CD4-positive, CD25-positive, alpha-beta regulatory T cell (primary cell): ENCODE measurements around the gene DROSHA. TPM values are rescaled to one million over a fixed set of nuclear protein-coding genes. Genes with fewer than 3 reads are reported as not detected.

ENCODE experiments used
- ATAC-seq, 2 donors: fragments of 150-1000 bp; cut with Tn5 transposase; one replicate each; pipeline ENCODE4 v1.10.0; 2021; ENCODE audit warnings: low read depth in 2 of 2, moderate number of reproducible peaks in 2 of 2, moderate library complexity in 1 of 2
- DNase-seq, 3 donors: peaks; one replicate each; pipeline versions ENCODE4 v3.0.0 to v3.0.0-alpha.2; 2012 to 2022; ENCODE audit warnings: mixed read lengths in 1 of 3
- H3K27ac ChIP-seq: one replicate; pipeline ENCODE4 v1.7.0; 2013; ENCODE audit warnings: mild to moderate bottlenecking, low read length; ENCODE audit not compliant: insufficient read depth, poor library complexity, severe bottlenecking
- H3K27me3 ChIP-seq: one replicate; pipeline ENCODE4 v1.7.0; 2013; ENCODE audit warnings: low read length; ENCODE audit not compliant: control insufficient read depth, insufficient read depth
- H3K36me3 ChIP-seq: one replicate; pipeline ENCODE4 v1.7.0; 2013; ENCODE audit warnings: mild to moderate bottlenecking, low read length, moderate library complexity; ENCODE audit not compliant: control insufficient read depth, insufficient read depth
- H3K4me1 ChIP-seq: 2 replicates; pipeline ENCODE4 v1.7.0; 2013; ENCODE audit warnings: mild to moderate bottlenecking, low read length; ENCODE audit not compliant: insufficient read depth, control insufficient read depth, poor library complexity, severe bottlenecking
- H3K4me3 ChIP-seq: one replicate; pipeline ENCODE4 v1.7.0; 2013; ENCODE audit warnings: low read depth, mild to moderate bottlenecking, low read length, moderate library complexity
- H3K9me3 ChIP-seq, 2 experiments: 1 replicate in 1 of 2; 2 replicates in 1 of 2; pipeline ENCODE4 v1.7.0; 2013; ENCODE audit warnings: low read length in 2 of 2, mild to moderate bottlenecking in 1 of 2, moderate library complexity in 1 of 2; ENCODE audit not compliant: control insufficient read depth in 2 of 2
- H3K27ac Mint-ChIP-seq, 3 donors: one replicate each; pipeline ENCODE4 v1.8.0; 2020 to 2022; ENCODE audit warnings: mild to moderate bottlenecking in 3 of 3, mixed read lengths in 3 of 3, moderate library complexity in 2 of 3
- H3K27me3 Mint-ChIP-seq: one replicate; pipeline ENCODE4 v1.8.0; 2022; ENCODE audit warnings: mild to moderate bottlenecking, mixed read lengths
- H3K36me3 Mint-ChIP-seq: one replicate; pipeline ENCODE4 v1.8.0; 2020; ENCODE audit warnings: mixed read lengths
- H3K4me1 Mint-ChIP-seq, 4 donors: one replicate each; pipeline ENCODE4 v1.8.0; 2020 to 2022; ENCODE audit warnings: mixed read lengths in 4 of 4, mild to moderate bottlenecking in 1 of 4
- H3K4me3 Mint-ChIP-seq, 4 donors: one replicate each; pipeline ENCODE4 v1.8.0; 2020 to 2022; ENCODE audit warnings: mild to moderate bottlenecking in 4 of 4, mixed read lengths in 4 of 4, moderate library complexity in 3 of 4
- H3K9me3 Mint-ChIP-seq, 7 donors: one replicate each; pipeline ENCODE4 v1.8.0; 2020 to 2022; ENCODE audit warnings: mixed read lengths in 7 of 7, mild to moderate bottlenecking in 3 of 7, moderate library complexity in 2 of 7
- polyA plus RNA-seq, 4 donors: library from polyadenylated mRNA; unstranded; fragments of 300-500 nt; fragmentation: Illumina TruSeq; gene quantifications; one replicate each; pipeline ENCODE4 v1.2.3, GENCODE V29; 2021
- total RNA-seq: library from RNA; stranded (reverse); gene quantifications from one replicate; pipeline ENCODE4 v1.2.3, GENCODE V29; 2022

DROSHA gene
- total and polyA plus RNA-seq, 5 donors from 2014 or later = 14.2 to 57.6 (median 17.0) TPM

GRCh38 chr5:31479706-31480105 lies 52.2 kb downstream of the DROSHA start:
- no peak for DNase-seq
- no peak overlapping the region for H3K27ac Mint-ChIP-seq
- no peaks in the 10 kb centered on the region for H3K27me3 ChIP-seq
- peaks cover 45% of the 10 kb centered on the region for H3K36me3 ChIP-seq
- H3K4me3 Mint-ChIP-seq = no peak overlapping the region
- no peak overlapping the region for H3K27ac ChIP-seq
- H3K9me3 Mint-ChIP-seq = no peaks in the 10 kb centered on the region
- peaks cover 0 to 6% (median under 1%) of the 10 kb centered on the region in 4 donors for H3K4me1 Mint-ChIP-seq
- no peaks in the 10 kb centered on the region for H3K4me1 ChIP-seq
- no peaks in the 10 kb centered on the region for H3K27me3 Mint-ChIP-seq
- ATAC-seq = no peak
- no peak overlapping the region for H3K4me3 ChIP-seq
- H3K36me3 Mint-ChIP-seq = peaks cover 45% of the 10 kb centered on the region
- no peaks in the 10 kb centered on the region for H3K9me3 ChIP-seq

GRCh38 chr5:31478901-31479300 lies 53.0 kb downstream of the DROSHA start:
- H3K36me3 ChIP-seq = peaks cover 43% of the 10 kb centered on the region

GRCh38 chr5:31477971-31478370 lies 53.9 kb downstream of the DROSHA start:
- Mint-ChIP-seq H3K9me3 (peaks cover 0 to 1% (median 0%) of the 10 kb centered on the region in 7 donors), H3K4me3 (no peak overlapping the region), H3K4me1 (peaks cover 0 to 6% (median 4%) of the 10 kb centered on the region in 4 donors), H3K27ac (no peak overlapping the region), H3K36me3 (peaks cover 39% of the 10 kb centered on the region), H3K27me3 (no peaks in the 10 kb centered on the region)
- Histone ChIP-seq H3K9me3 (no peaks in the 10 kb centered on the region), H3K4me1 (no peaks in the 10 kb centered on the region), H3K36me3 (peaks cover 37% of the 10 kb centered on the region), H3K4me3 (no peak overlapping the region), H3K27ac (no peak overlapping the region), H3K27me3 (no peaks in the 10 kb centered on the region)
- DNase-seq (no peak), ATAC-seq (no peak)

More at GRCh38 chr5:31478901-31479300, 53.0 kb downstream of the DROSHA start:
- peaks cover 0 to 6% (median under 1%) of the 10 kb centered on the region in 4 donors for H3K4me1 Mint-ChIP-seq
- H3K27ac ChIP-seq = no peak overlapping the region
- H3K27me3 ChIP-seq = no peaks in the 10 kb centered on the region
- H3K4me3 Mint-ChIP-seq = no peak overlapping the region
- no peak overlapping the region for H3K4me3 ChIP-seq
- H3K9me3 ChIP-seq = no peaks in the 10 kb centered on the region
- no peak for ATAC-seq
- no peak overlapping the region for H3K27ac Mint-ChIP-seq
- peaks cover 40% of the 10 kb centered on the region for H3K36me3 Mint-ChIP-seq
- H3K9me3 Mint-ChIP-seq = no peaks in the 10 kb centered on the region
- H3K4me1 ChIP-seq = no peaks in the 10 kb centered on the region
- no peak for DNase-seq
- H3K27me3 Mint-ChIP-seq = no peaks in the 10 kb centered on the region

GRCh38 chr5:31477516-31477915 lies 54.4 kb downstream of the DROSHA start:
- DNase-seq = no peak
- no peaks in the 10 kb centered on the region for H3K27me3 Mint-ChIP-seq
- no peaks in the 10 kb centered on the region for H3K27me3 ChIP-seq
- H3K4me3 Mint-ChIP-seq = no peak overlapping the region
- peaks cover 37% of the 10 kb centered on the region for H3K36me3 ChIP-seq
- peaks cover 0 to 6% (median 4%) of the 10 kb centered on the region in 4 donors for H3K4me1 Mint-ChIP-seq
- no peak for ATAC-seq
- H3K9me3 Mint-ChIP-seq = peaks cover 0 to 1% (median 0%) of the 10 kb centered on the region in 7 donors
- H3K9me3 ChIP-seq = no peaks in the 10 kb centered on the region
- H3K4me3 ChIP-seq = no peak overlapping the region
- H3K27ac Mint-ChIP-seq = peak overlapping the region in 1 of 3 donors; percentile 64
- H3K4me1 ChIP-seq = no peaks in the 10 kb centered on the region
- no peak overlapping the region for H3K27ac ChIP-seq
- H3K36me3 Mint-ChIP-seq = peaks cover 43% of the 10 kb centered on the region

GRCh38 chr5:31476738-31477141 lies 55.2 kb downstream of the DROSHA start:
- peaks cover 33% of the 10 kb centered on the region for H3K36me3 ChIP-seq
- ATAC-seq = no peak

GRCh38 chr5:31471916-31472315 lies 60.0 kb downstream of the DROSHA start:
- Histone ChIP-seq H3K9me3 (no peaks in the 10 kb centered on the region), H3K4me1 (no peaks in the 10 kb centered on the region), H3K27ac (no peak overlapping the region), H3K27me3 (no peaks in the 10 kb centered on the region), H3K36me3 (peaks cover 37% of the 10 kb centered on the region), H3K4me3 (no peak overlapping the region)
- Mint-ChIP-seq H3K27me3 (no peaks in the 10 kb centered on the region), H3K4me3 (no peak overlapping the region), H3K36me3 (peaks cover 51% of the 10 kb centered on the region), H3K27ac (no peak overlapping the region), H3K4me1 (peaks cover 0 to 6% (median 2%) of the 10 kb centered on the region in 4 donors), H3K9me3 (peaks cover 0 to 3% (median 0%) of the 10 kb centered on the region in 7 donors)
- ATAC-seq (no peak), DNase-seq (no peak)

More at GRCh38 chr5:31476738-31477141, 55.2 kb downstream of the DROSHA start:
- peaks cover 0 to 6% (median 2%) of the 10 kb centered on the region in 4 donors for H3K4me1 Mint-ChIP-seq
- peaks cover 36% of the 10 kb centered on the region for H3K36me3 Mint-ChIP-seq
- no peak for DNase-seq
- peaks cover 0 to 1% (median 0%) of the 10 kb centered on the region in 7 donors for H3K9me3 Mint-ChIP-seq
- H3K27me3 Mint-ChIP-seq = no peaks in the 10 kb centered on the region
- Histone ChIP-seq H3K27me3 (no peaks in the 10 kb centered on the region), H3K4me3 (no peak overlapping the region), H3K9me3 (no peaks in the 10 kb centered on the region), H3K27ac (no peak overlapping the region), H3K4me1 (no peaks in the 10 kb centered on the region)
- no peak overlapping the region for H3K27ac Mint-ChIP-seq
- H3K4me3 Mint-ChIP-seq = no peak overlapping the region

GRCh38 chr5:31471040-31471439 lies 60.9 kb downstream of the DROSHA start:
- Mint-ChIP-seq H3K36me3 (peaks cover 60% of the 10 kb centered on the region), H3K27ac (no peak overlapping the region)
- no peaks in the 10 kb centered on the region for H3K9me3 ChIP-seq

GRCh38 chr5:31470608-31471007 lies 61.3 kb downstream of the DROSHA start:
- H3K27ac ChIP-seq = no peak overlapping the region
- Mint-ChIP-seq H3K9me3 (peaks cover 0 to 6% (median 3%) of the 10 kb centered on the region in 7 donors), H3K36me3 (peaks cover 64% of the 10 kb centered on the region), H3K27ac (no peak overlapping the region), H3K4me1 (peaks cover 0 to 6% (median 2%) of the 10 kb centered on the region in 4 donors), H3K4me3 (no peak overlapping the region), H3K27me3 (no peaks in the 10 kb centered on the region)
- no peak overlapping the region for H3K4me3 ChIP-seq
- H3K4me1 ChIP-seq = no peaks in the 10 kb centered on the region
- no peaks in the 10 kb centered on the region for H3K27me3 ChIP-seq
- H3K9me3 ChIP-seq = peaks cover 0 to 1% of the 10 kb centered on the region in 2 experiments
- DNase-seq = no peak
- ATAC-seq = no peak
- peaks cover 50% of the 10 kb centered on the region for H3K36me3 ChIP-seq

More at GRCh38 chr5:31471040-31471439, 60.9 kb downstream of the DROSHA start:
- Histone ChIP-seq H3K4me1 (no peaks in the 10 kb centered on the region), H3K4me3 (no peak overlapping the region), H3K36me3 (peaks cover 46% of the 10 kb centered on the region), H3K27ac (no peak overlapping the region), H3K27me3 (no peaks in the 10 kb centered on the region)
- Mint-ChIP-seq H3K27me3 (no peaks in the 10 kb centered on the region), H3K9me3 (peaks cover 0 to 3% (median 1%) of the 10 kb centered on the region in 7 donors), H3K4me1 (peaks cover 0 to 6% (median 2%) of the 10 kb centered on the region in 4 donors), H3K4me3 (no peak overlapping the region)
- DNase-seq (no peak), ATAC-seq (no peak)
